ENCODE measurements around the gene PDE1C. TPM values are rescaled to one million over a fixed set of nuclear protein-coding genes. Genes with fewer than 3 reads are reported as not detected.

The PDE1C gene
- total RNA-seq, 1 donor from 2014 or later, result 2.3 TPM

DNA sequence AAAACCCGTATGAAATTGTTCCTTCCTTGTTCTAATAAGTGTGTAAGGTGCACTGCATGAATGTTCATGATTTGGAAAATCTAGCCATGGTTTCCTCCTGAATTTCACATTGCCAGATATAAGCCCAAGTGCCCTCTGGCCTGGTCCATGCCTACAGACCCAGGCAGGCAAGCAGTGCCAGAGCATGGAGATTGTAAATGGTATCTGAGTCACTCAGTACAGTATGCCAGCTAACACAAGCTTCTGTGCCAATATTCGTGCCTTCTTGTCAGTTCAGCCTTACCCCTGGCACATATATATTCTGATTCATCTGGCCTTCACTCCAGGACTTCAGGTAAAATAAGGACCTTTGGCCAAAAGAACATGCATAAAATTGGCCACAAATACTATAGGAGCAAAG is 38.4 kb upstream of the PDE1C start:
- TF ChIP-seq, protein P1, sequence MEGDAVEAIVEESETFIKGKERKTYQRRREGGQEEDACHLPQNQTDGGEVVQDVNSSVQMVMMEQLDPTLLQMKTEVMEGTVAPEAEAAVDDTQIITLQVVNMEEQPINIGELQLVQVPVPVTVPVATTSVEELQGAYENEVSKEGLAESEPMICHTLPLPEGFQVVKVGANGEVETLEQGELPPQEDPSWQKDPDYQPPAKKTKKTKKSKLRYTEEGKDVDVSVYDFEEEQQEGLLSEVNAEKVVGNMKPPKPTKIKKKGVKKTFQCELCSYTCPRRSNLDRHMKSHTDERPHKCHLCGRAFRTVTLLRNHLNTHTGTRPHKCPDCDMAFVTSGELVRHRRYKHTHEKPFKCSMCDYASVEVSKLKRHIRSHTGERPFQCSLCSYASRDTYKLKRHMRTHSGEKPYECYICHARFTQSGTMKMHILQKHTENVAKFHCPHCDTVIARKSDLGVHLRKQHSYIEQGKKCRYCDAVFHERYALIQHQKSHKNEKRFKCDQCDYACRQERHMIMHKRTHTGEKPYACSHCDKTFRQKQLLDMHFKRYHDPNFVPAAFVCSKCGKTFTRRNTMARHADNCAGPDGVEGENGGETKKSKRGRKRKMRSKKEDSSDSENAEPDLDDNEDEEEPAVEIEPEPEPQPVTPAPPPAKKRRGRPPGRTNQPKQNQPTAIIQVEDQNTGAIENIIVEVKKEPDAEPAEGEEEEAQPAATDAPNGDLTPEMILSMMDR (IDR thresholded peaks at IDR 0.05; ENCODE audit: insufficient read depth, low read length, poor library complexity, severe bottlenecking), result no peak
- Histone ChIP-seq H3K4me3 (ENCODE audit: low read depth, low read length) (no peak overlapping the region), H3K36me3 (ENCODE audit: control insufficient read depth, insufficient read depth, low read length) (no peaks in the 10 kb centered on the region), H3K27me3 (ENCODE audit: control insufficient read depth, insufficient read depth, low read length) (no peaks in the 10 kb centered on the region)
- no peak for DNase-seq (ENCODE audit: low read depth)

DNA sequence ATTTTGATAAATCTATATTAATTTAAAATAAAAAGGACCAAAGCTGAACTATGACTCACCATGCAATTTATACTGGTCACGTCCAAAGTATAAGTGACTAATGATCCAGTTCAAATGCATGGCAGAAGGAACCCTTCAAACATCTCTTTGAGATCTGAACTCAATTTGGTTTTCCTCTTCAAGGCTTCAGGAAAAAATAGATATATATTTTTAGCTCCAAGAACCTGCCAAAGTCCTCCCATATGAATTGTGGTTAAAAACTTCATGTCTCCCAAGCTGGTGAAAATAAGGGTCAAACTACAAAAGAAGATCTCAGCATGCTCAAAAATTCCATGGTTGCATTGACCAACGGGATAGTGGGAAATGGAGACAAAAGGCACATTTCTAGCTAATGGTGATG is 34.6 kb upstream of the PDE1C start:
- H3K36me3 ChIP-seq (ENCODE audit: control insufficient read depth, insufficient read depth, low read length), result no peaks in the 10 kb centered on the region
- H3K27me3 ChIP-seq (ENCODE audit: control insufficient read depth, insufficient read depth, low read length), result no peaks in the 10 kb centered on the region
- no peak for DNase-seq (ENCODE audit: low read depth)
- TF ChIP-seq, protein P1 (IDR thresholded peaks at IDR 0.05; ENCODE audit: insufficient read depth, low read length, poor library complexity, severe bottlenecking), result no peak
- no peak overlapping the region for H3K4me3 ChIP-seq (ENCODE audit: low read depth, low read length)

DNA sequence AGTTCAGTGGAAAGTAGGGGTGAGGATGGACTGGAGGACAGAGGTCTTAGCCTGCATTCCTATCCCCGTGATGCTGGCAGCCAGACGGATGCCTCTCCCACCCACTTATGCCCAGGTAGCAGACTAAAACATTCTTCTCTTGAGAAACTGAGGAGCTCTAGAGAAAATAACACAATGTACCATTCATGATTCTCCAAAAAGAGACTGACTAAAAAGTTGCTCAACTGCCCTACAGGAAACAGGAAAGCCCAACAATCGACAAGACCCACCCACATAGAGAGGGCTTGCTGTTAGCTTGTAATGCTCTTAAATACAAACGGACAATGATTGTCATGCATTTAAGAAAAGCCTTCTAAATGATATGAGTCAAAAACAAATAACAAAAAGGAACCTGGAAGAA is 33.2 kb upstream of the PDE1C start:
- TF ChIP-seq, protein P1 (IDR thresholded peaks at IDR 0.05; ENCODE audit: insufficient read depth, low read length, poor library complexity, severe bottlenecking), result no peak
- H3K27me3 ChIP-seq (ENCODE audit: control insufficient read depth, insufficient read depth, low read length), result no peaks in the 10 kb centered on the region
- no peak for DNase-seq (ENCODE audit: low read depth)
- no peak overlapping the region for H3K4me3 ChIP-seq (ENCODE audit: low read depth, low read length)
- H3K36me3 ChIP-seq (ENCODE audit: control insufficient read depth, insufficient read depth, low read length), result no peaks in the 10 kb centered on the region

DNA sequence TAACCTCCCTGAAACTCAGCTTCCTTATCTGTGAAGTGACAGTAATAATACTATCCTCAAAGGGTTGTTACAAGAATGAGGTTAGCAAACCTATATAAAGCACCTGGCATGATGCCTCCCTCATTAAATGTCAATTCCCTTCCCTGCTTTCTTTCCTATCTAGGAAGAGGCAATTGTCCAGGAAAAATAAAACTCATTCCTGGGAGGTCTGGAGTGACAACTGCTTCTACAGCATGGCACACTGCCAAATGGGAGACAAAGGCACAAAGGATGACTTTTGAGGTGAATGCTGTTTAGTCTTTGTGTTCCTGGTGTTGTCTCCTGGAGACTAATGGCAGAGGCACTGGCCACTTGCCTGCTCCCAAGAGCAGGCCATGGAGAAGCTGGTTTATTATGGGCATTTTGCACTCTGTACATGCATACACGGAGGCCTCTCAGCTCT is 32.2 kb upstream of the PDE1C start:
- Histone ChIP-seq H3K4me3 (ENCODE audit: low read depth, low read length) (no peak overlapping the region), H3K27me3 (ENCODE audit: control insufficient read depth, insufficient read depth, low read length) (no peaks in the 10 kb centered on the region), H3K36me3 (ENCODE audit: control insufficient read depth, insufficient read depth, low read length) (no peaks in the 10 kb centered on the region)
- TF ChIP-seq, protein P1 (IDR thresholded peaks at IDR 0.05; ENCODE audit: insufficient read depth, low read length, poor library complexity, severe bottlenecking), result no peak
- no peak for DNase-seq (ENCODE audit: low read depth)

DNA sequence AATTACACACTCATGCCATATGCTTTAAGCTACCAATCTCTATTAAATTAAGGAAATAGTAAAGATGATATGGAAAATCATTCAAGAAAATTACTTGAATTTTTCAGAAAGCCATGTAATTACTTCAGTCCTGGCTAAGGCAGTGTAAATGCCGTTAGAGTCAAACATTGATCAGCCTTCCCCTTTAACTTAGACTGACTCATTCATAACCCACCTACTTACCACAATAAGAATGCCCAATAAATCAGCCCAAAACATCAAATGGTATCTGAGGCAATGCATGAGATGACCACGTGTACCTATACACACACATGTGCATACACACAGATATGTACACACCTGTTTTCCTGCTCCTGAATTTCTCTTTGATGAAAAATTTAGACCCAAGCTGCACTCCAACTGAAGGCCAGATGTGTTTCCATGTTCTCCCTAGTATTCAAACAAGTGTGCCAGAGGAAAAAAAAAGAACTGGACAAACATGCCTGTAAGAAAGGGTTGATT is 30.2 kb upstream of the PDE1C start:
- no peak overlapping the region for H3K4me3 ChIP-seq (ENCODE audit: low read depth, low read length)
- no peak for DNase-seq (ENCODE audit: low read depth)
- no peaks in the 10 kb centered on the region for H3K36me3 ChIP-seq (ENCODE audit: control insufficient read depth, insufficient read depth, low read length)
- TF ChIP-seq, protein P1 (IDR thresholded peaks at IDR 0.05; ENCODE audit: insufficient read depth, low read length, poor library complexity, severe bottlenecking), result no peak
- H3K27me3 ChIP-seq (ENCODE audit: control insufficient read depth, insufficient read depth, low read length), result no peaks in the 10 kb centered on the region

DNA sequence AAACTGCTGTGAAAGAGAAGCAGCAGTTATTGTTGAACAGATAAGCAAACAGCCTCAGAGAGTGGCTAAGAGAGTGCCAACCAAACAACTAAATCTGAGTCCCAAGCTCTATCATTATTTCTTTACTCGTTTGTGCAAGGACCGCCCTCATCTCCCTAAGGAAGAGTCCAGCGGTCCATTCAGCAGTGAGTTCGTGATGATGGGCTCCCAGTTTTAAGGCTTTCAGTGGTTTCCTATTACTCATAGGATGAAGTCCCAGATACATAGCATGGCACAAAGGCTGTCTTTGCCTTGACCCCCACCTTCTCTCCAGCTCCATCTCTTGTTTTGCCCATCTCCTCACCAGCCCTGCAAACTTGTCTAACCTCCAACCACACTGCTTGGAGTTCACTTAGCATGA is 24.3 kb upstream of the PDE1C start:
- H3K4me3 ChIP-seq (ENCODE audit: low read depth, low read length), result no peak overlapping the region
- no peak for DNase-seq (ENCODE audit: low read depth)

More for the DNA sequence above, 24.3 kb upstream of the PDE1C start:
- TF ChIP-seq, protein P1 (IDR thresholded peaks at IDR 0.05; ENCODE audit: insufficient read depth, low read length, poor library complexity, severe bottlenecking), result no peak
- H3K27me3 ChIP-seq (ENCODE audit: control insufficient read depth, insufficient read depth, low read length), result no peaks in the 10 kb centered on the region
- no peaks in the 10 kb centered on the region for H3K36me3 ChIP-seq (ENCODE audit: control insufficient read depth, insufficient read depth, low read length)

All from kidney epithelial cell (primary cell).